ENCODE data around the gene KAT8.

The KAT8 gene

GRCh38 chr16:31078597-31079341 lies 38.7 kb upstream of the KAT8 start:
- Histone ChIP-seq H3K4me1 (ENCODE audit: control insufficient read depth in 1 of 2, insufficient read depth in 1 of 2, low read depth in 1 of 2, low read length in 1 of 2) (peaks cover 31 to 34% of the 10 kb centered on the region in 2 experiments), H3K27me3 (no peaks in the 10 kb centered on the region), H3K36me3 (peaks cover 78% of the 10 kb centered on the region), H3K9me3 (no peaks in the 10 kb centered on the region), H3K4me3 (ENCODE audit: low read depth in 1 of 2, low read length in 1 of 2) (no peak overlapping the region), H3K27ac (peak overlapping the region; percentile 71)
- no peak for TF ChIP-seq CTCF (IDR thresholded peaks at IDR 0.05)

GRCh38 chr16:31079342-31079944 lies 38.0 kb upstream of the KAT8 start:
- H3K36me3 ChIP-seq, result peaks cover 84% of the 10 kb centered on the region
- peak overlapping the region; percentile 71 for H3K27ac ChIP-seq
- TF ChIP-seq CTCF (IDR thresholded peaks at IDR 0.05), result no peak
- H3K27me3 ChIP-seq, result no peaks in the 10 kb centered on the region
- peaks cover 30% of the 10 kb centered on the region in 2 experiments for H3K4me1 ChIP-seq (ENCODE audit: control insufficient read depth in 1 of 2, insufficient read depth in 1 of 2, low read depth in 1 of 2, low read length in 1 of 2)
- no peak overlapping the region for H3K4me3 ChIP-seq (ENCODE audit: low read depth in 1 of 2, low read length in 1 of 2)
- H3K9me3 ChIP-seq, result no peaks in the 10 kb centered on the region

GRCh38 chr16:31080035-31080629 lies 37.3 kb upstream of the KAT8 start:
- H3K27ac ChIP-seq, result peak overlapping the region; percentile 71
- peaks cover 23 to 24% of the 10 kb centered on the region in 2 experiments for H3K4me1 ChIP-seq (ENCODE audit: control insufficient read depth in 1 of 2, insufficient read depth in 1 of 2, low read depth in 1 of 2, low read length in 1 of 2)
- H3K36me3 ChIP-seq, result peaks cover 91% of the 10 kb centered on the region

GRCh38 chr16:31080756-31081419 lies 36.6 kb upstream of the KAT8 start:
- Histone ChIP-seq H3K4me3 (ENCODE audit: low read depth in 1 of 2, low read length in 1 of 2) (no peak overlapping the region), H3K36me3 (peaks cover 97% of the 10 kb centered on the region), H3K4me1 (ENCODE audit: control insufficient read depth in 1 of 2, insufficient read depth in 1 of 2, low read depth in 1 of 2, low read length in 1 of 2) (peaks cover 16 to 19% of the 10 kb centered on the region in 2 experiments), H3K9me3 (no peaks in the 10 kb centered on the region), H3K27ac (peak overlapping the region; percentile 71), H3K27me3 (no peaks in the 10 kb centered on the region)
- TF ChIP-seq CTCF (IDR thresholded peaks at IDR 0.05), result no peak

More at GRCh38 chr16:31080035-31080629, 37.3 kb upstream of the KAT8 start:
- Histone ChIP-seq H3K4me3 (ENCODE audit: low read depth in 1 of 2, low read length in 1 of 2) (no peak overlapping the region), H3K9me3 (no peaks in the 10 kb centered on the region), H3K27me3 (no peaks in the 10 kb centered on the region)
- TF ChIP-seq CTCF (IDR thresholded peaks at IDR 0.05), result no peak

GRCh38 chr16:31081428-31082351 lies 35.8 kb upstream of the KAT8 start:
- no peak overlapping the region for H3K4me3 ChIP-seq (ENCODE audit: low read depth in 1 of 2, low read length in 1 of 2)
- peak overlapping the region; percentile 38 for H3K27ac ChIP-seq

More at GRCh38 chr16:31081428-31082351, 35.8 kb upstream of the KAT8 start:
- Histone ChIP-seq H3K9me3 (no peaks in the 10 kb centered on the region), H3K4me1 (ENCODE audit: control insufficient read depth in 1 of 2, insufficient read depth in 1 of 2, low read depth in 1 of 2, low read length in 1 of 2) (peaks cover 16 to 19% of the 10 kb centered on the region in 2 experiments), H3K27me3 (no peaks in the 10 kb centered on the region), H3K36me3 (peaks cover 99% of the 10 kb centered on the region)
- no peak for TF ChIP-seq CTCF (IDR thresholded peaks at IDR 0.05)
